Measurements from ENCODE around the gene PDCL2. TPM values are rescaled to one million over a fixed set of nuclear protein-coding genes. Genes with fewer than 3 reads are reported as not detected.

Gene PDCL2
- total and polyA plus RNA-seq, 10 of the 15 experiments (the other 5 are each of a cell fraction or from before 2014, with no cell fraction given), result not detected

GRCh38 chr4:55507612-55508011, 84.4 kb downstream of the PDCL2 start:
- Histone ChIP-seq H3K27ac (ENCODE audit: control insufficient read depth, insufficient read depth) (no peak overlapping the region), H3K9ac (ENCODE audit: control insufficient read depth, insufficient read depth, low read length) (no peak overlapping the region), H2AFZ (ENCODE audit: control insufficient read depth, low read depth, low read length) (no peak overlapping the region), H3K79me2 (ENCODE audit: control insufficient read depth, insufficient read depth, low read length) (no peaks in the 10 kb centered on the region), H3K4me3 (no peak overlapping the region), H3K36me3 (ENCODE audit: control insufficient read depth in 2 of 2, insufficient read depth in 2 of 2, low read length in 1 of 2) (no peaks in the 10 kb centered on the region), H3K27me3 (replicated peaks in 1 of 2; ENCODE audit: control insufficient read depth in 2 of 2, insufficient read depth in 2 of 2, low read length in 1 of 2) (no peaks in the 10 kb centered on the region), H4K20me1 (ENCODE audit: control insufficient read depth, insufficient read depth) (no peaks in the 10 kb centered on the region), H3K9me3 (replicated peaks; ENCODE audit: control insufficient read depth, insufficient read depth, low read length) (no peaks in the 10 kb centered on the region), H3K4me1 (ENCODE audit: control insufficient read depth, insufficient read depth, low read length) (no peaks in the 10 kb centered on the region), H3K4me2 (ENCODE audit: control insufficient read depth, insufficient read depth) (no peak overlapping the region)
- TF ChIP-seq PML (IDR thresholded peaks at IDR 0.05; ENCODE audit: low read length) (no peak), FOXK2 (IDR thresholded peaks at IDR 0.05) (no peak), SUZ12 (IDR thresholded peaks at IDR 0.05; ENCODE audit: unreplicated experiment) (no peak), MYB (IDR thresholded peaks at IDR 0.05; ENCODE audit: borderline replicate concordance, low read depth, low read length) (no peak), SIX5 (IDR thresholded peaks at IDR 0.05; ENCODE audit: low read depth, low read length, severe bottlenecking) (no peak), HDAC6 (IDR thresholded peaks at IDR 0.05; ENCODE audit: unreplicated experiment) (no peak), IKZF1 (conservative IDR thresholded peaks at IDR 0.05) (no peak), ZNF274 (IDR thresholded peaks at IDR 0.05; ENCODE audit: insufficient read depth, insufficient read length) (no peak), NFYB (IDR thresholded peaks at IDR 0.05; ENCODE audit: insufficient read depth, low read depth, low read length) (no peak)
- 62% methylated on average over 1 of the region's 1 CpG for WGBS (ENCODE audit: insufficient coverage, insufficient replicate concordance, low lambda C conversion rate, missing lambda C conversion rate)
- in situ Hi-C loops (cut with MboI), result no loop called here
- intact Hi-C loops (cut with micrococcal nuclease; ENCODE audit: unreplicated experiment), result no loop called here
- ChIA-PET RAD21 (ENCODE audit: unreplicated experiment) (no interaction called here), POLR2A (no interaction called here), CTCF (no interaction called here), SMC1A (ENCODE audit: uncharacterized antibody, unreplicated experiment) (interaction anchor here (1.1 kb wide), 1 partner anchor 28 kb away, joined by 3 read pairs; no protein-coding TSS in a partner anchor)
- FAIRE-seq, result no peak
- DNase-seq (ENCODE audit: low read depth, low spot score), result no peak
- BruUV-seq (replicated peaks), result no TSS peak
- ATAC-seq, result no peak

Other genes with a start within 250 kb of the PDCL2 start
- 5.8 and 6.0 TPM in 2 replicates for gene SRD5A3, start 246.0 kb downstream of the PDCL2 start, total RNA-seq (2014; rRNA removed)
- gene SRD5A3, start 246.0 kb downstream of the PDCL2 start, total RNA-seq (2014; rRNA removed; fragmentation: Illumina TruSeq; extraction: Trizol), result 4.7 and 6.4 TPM in 2 replicates
- 7.7 and 10.1 TPM in 2 replicates for gene SRD5A3, start 246.0 kb downstream of the PDCL2 start, total RNA-seq (2021)
- gene SRD5A3, start 246.0 kb downstream of the PDCL2 start, polyA plus RNA-seq (2011; rRNA removed), result 1.6 and 2.6 TPM in 2 replicates
- gene SRD5A3, start 246.0 kb downstream of the PDCL2 start, polyA plus RNA-seq (2014; fragmentation: Illumina TruSeq; extraction: Trizol), result 7.4 and 7.9 TPM in 2 replicates
- gene SRD5A3, start 246.0 kb downstream of the PDCL2 start, polyA plus RNA-seq (2014; fragmentation: Nextera tagmentation; extraction: Ambion mirVana), result 1 to 10 TPM; 1.6 to 4.5 TPM
- 5.6 and 6.4 TPM in 2 replicates for gene SRD5A3, start 246.0 kb downstream of the PDCL2 start, polyA plus RNA-seq (2014; rRNA removed)
- gene SRD5A3, start 246.0 kb downstream of the PDCL2 start, polyA plus RNA-seq (2016; fragmentation: Nextera tagmentation; extraction: Ambion mirVana), result 10 to 100 TPM; 16.1 to 20.4 TPM
- gene TMEM165, start 196.3 kb downstream of the PDCL2 start, total RNA-seq (2014; rRNA removed), result 98.6 and 106 TPM in 2 replicates
- 72.3 TPM in 2 replicates for gene TMEM165, start 196.3 kb downstream of the PDCL2 start, total RNA-seq (2014; rRNA removed; fragmentation: Illumina TruSeq; extraction: Trizol)
- 63.6 and 73.4 TPM in 2 replicates for gene TMEM165, start 196.3 kb downstream of the PDCL2 start, total RNA-seq (2021)
- 106 and 120 TPM in 2 replicates for gene TMEM165, start 196.3 kb downstream of the PDCL2 start, polyA plus RNA-seq (2011; rRNA removed)
- 58.7 and 74.3 TPM in 2 replicates for gene TMEM165, start 196.3 kb downstream of the PDCL2 start, polyA plus RNA-seq (2014; fragmentation: Illumina TruSeq; extraction: Trizol)
- gene TMEM165, start 196.3 kb downstream of the PDCL2 start, polyA plus RNA-seq (2014; fragmentation: Nextera tagmentation; extraction: Ambion mirVana), result 10 to 100 TPM; 18.3 to 32.5 TPM
- gene TMEM165, start 196.3 kb downstream of the PDCL2 start, polyA plus RNA-seq (2014; rRNA removed), result 85.0 and 88.8 TPM in 2 replicates
- 100 to 1,000 TPM; 129 to 141 TPM for gene TMEM165, start 196.3 kb downstream of the PDCL2 start, polyA plus RNA-seq (2016; fragmentation: Nextera tagmentation; extraction: Ambion mirVana)
- gene CLOCK, start 45.3 kb downstream of the PDCL2 start, total RNA-seq (2014; rRNA removed), result 10.6 and 11.6 TPM in 2 replicates
- gene CLOCK, start 45.3 kb downstream of the PDCL2 start, total RNA-seq (2014; rRNA removed; fragmentation: Illumina TruSeq; extraction: Trizol), result 9.1 and 11.5 TPM in 2 replicates
- gene CLOCK, start 45.3 kb downstream of the PDCL2 start, total RNA-seq (2021), result 8.0 and 10.4 TPM in 2 replicates
- 10.3 and 11.7 TPM in 2 replicates for gene CLOCK, start 45.3 kb downstream of the PDCL2 start, polyA plus RNA-seq (2011; rRNA removed)
- 7.3 and 10.3 TPM in 2 replicates for gene CLOCK, start 45.3 kb downstream of the PDCL2 start, polyA plus RNA-seq (2014; fragmentation: Illumina TruSeq; extraction: Trizol)
- 1 to 10 TPM; 2.8 to 3.5 TPM for gene CLOCK, start 45.3 kb downstream of the PDCL2 start, polyA plus RNA-seq (2014; fragmentation: Nextera tagmentation; extraction: Ambion mirVana)
- 5.5 and 6.0 TPM in 2 replicates for gene CLOCK, start 45.3 kb downstream of the PDCL2 start, polyA plus RNA-seq (2014; rRNA removed)
- 10 to 100 TPM; 10.5 to 11.7 TPM for gene CLOCK, start 45.3 kb downstream of the PDCL2 start, polyA plus RNA-seq (2016; fragmentation: Nextera tagmentation; extraction: Ambion mirVana)
- not detected in 2 replicates for gene NMU, start 44.1 kb upstream of the PDCL2 start, total RNA-seq (2014; rRNA removed)
- gene NMU, start 44.1 kb upstream of the PDCL2 start, total RNA-seq (2014; rRNA removed; fragmentation: Illumina TruSeq; extraction: Trizol), result not detected in 2 replicates
- gene NMU, start 44.1 kb upstream of the PDCL2 start, total RNA-seq (2021), result 0.40 TPM in 1 of 2 replicates, not detected in the other
- 0.16 TPM in 1 of 2 replicates, not detected in the other for gene NMU, start 44.1 kb upstream of the PDCL2 start, polyA plus RNA-seq (2011; rRNA removed)
- not detected in 2 replicates for gene NMU, start 44.1 kb upstream of the PDCL2 start, polyA plus RNA-seq (2014; fragmentation: Illumina TruSeq; extraction: Trizol)
- not detected for gene NMU, start 44.1 kb upstream of the PDCL2 start, polyA plus RNA-seq (2014; fragmentation: Nextera tagmentation; extraction: Ambion mirVana)
- gene NMU, start 44.1 kb upstream of the PDCL2 start, polyA plus RNA-seq (2014; rRNA removed), result not detected in 2 replicates
- gene NMU, start 44.1 kb upstream of the PDCL2 start, polyA plus RNA-seq (2016; fragmentation: Nextera tagmentation; extraction: Ambion mirVana), result under 1 TPM in 1 of 2 experiments, not detected in 1; 0.33 TPM
- not detected in 2 replicates for gene EXOC1L, start 227.5 kb upstream of the PDCL2 start, total RNA-seq (2014; rRNA removed)
- gene EXOC1L, start 227.5 kb upstream of the PDCL2 start, total RNA-seq (2014; rRNA removed; fragmentation: Illumina TruSeq; extraction: Trizol), result not detected in 2 replicates
- gene EXOC1L, start 227.5 kb upstream of the PDCL2 start, total RNA-seq (2021), result not detected in 2 replicates
- gene EXOC1L, start 227.5 kb upstream of the PDCL2 start, polyA plus RNA-seq (2011; rRNA removed), result not detected in 2 replicates
- not detected in 2 replicates for gene EXOC1L, start 227.5 kb upstream of the PDCL2 start, polyA plus RNA-seq (2014; fragmentation: Illumina TruSeq; extraction: Trizol)
- not detected for gene EXOC1L, start 227.5 kb upstream of the PDCL2 start, polyA plus RNA-seq (2014; fragmentation: Nextera tagmentation; extraction: Ambion mirVana)
- gene EXOC1L, start 227.5 kb upstream of the PDCL2 start, polyA plus RNA-seq (2014; rRNA removed), result not detected in 2 replicates
- gene EXOC1L, start 227.5 kb upstream of the PDCL2 start, polyA plus RNA-seq (2016; fragmentation: Nextera tagmentation; extraction: Ambion mirVana), result not detected